ENCODE measurements around the gene PPP1R16B.

GRCh38 chr20:38881806-38882440 is 76.4 kb downstream of the PPP1R16B start:
- TF ChIP-seq CTCF (IDR thresholded peaks at IDR 0.05): no peak
- TF ChIP-seq POLR2A (IDR thresholded peaks at IDR 0.05): no peak
